GM13977 (cell line): ENCODE measurements around the gene BTBD7.

ENCODE experiments used
- DNase-seq: peaks from one replicate; pipeline ENCODE4 v3.0.0; 2012; ENCODE audit warnings: low spot score
- CTCF ChIP-seq: IDR thresholded peaks from 2 replicates; pipeline ENCODE4 v1.5.1; 2012; ENCODE audit warnings: mild to moderate bottlenecking, control low read depth; ENCODE audit not compliant: insufficient read depth; ENCODE audit errors: extremely low read depth, missing control alignments
- in situ Hi-C: fragments of 300-500 bp; cut with MboI; formaldehyde crosslinking; loops from one replicate; pipeline ENCODE4 v1.12.0; 2022; ENCODE audit warnings: low sequenced_read_pairs, low pct_unique_long_range_greater_than_20kb, mixed read lengths, inconsistent platforms; ENCODE audit not compliant: unreplicated experiment

Gene BTBD7

GRCh38 chr14:93319958-93320357 is 12.9 kb downstream of the BTBD7 start:
- no peak for TF ChIP-seq CTCF
- in situ Hi-C loops, result no loop called here
- DNase-seq, result no peak

DNA sequence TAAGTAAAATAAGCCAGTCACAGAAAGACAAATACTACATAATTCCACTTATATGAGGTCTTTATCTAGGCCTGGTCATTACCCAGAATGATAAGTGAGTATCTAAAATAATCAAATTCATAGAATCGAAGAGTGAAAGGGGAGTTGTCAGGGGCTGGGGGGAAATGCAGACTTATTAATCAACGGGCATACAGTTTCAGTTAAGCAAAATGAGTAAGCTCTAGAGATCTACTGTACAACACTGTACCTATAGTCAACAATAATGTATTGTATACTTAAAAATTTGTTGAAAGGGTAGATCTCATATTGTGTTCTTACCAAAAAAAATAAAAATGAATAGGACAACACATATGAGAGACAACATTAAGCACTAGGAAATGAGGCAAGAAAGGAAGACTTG is 13.3 kb downstream of the BTBD7 start:
- TF ChIP-seq CTCF, result no peak
- in situ Hi-C loops, result no loop called here
- no peak for DNase-seq

DNA sequence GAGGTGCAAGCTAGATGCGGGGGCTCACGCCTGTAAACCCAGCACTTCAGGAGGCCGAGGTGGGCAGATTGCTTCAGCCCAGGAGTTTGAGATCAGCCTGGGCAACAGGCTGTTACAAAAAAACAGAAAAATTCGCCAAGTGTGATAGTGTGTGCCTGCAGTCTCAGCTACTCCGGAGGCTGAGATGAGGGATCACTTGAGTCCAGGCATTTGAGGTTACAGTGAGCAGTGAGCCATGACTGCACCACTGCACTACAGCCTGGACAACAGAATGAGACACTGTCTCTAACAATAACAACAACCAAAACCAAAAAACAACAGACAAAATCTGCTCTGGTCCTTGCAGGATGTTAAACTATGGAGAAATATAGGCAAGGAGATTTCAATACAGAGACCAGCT is 13.9 kb downstream of the BTBD7 start:
- no peak for TF ChIP-seq CTCF
- in situ Hi-C loops, result no loop called here
- no peak for DNase-seq

- in situ Hi-C loops, result no loop called here
- no peak for DNase-seq
- no peak for TF ChIP-seq CTCF
Observed at GRCh38 chr14:93317875-93318807, 14.7 kb downstream of the BTBD7 start.

DNA sequence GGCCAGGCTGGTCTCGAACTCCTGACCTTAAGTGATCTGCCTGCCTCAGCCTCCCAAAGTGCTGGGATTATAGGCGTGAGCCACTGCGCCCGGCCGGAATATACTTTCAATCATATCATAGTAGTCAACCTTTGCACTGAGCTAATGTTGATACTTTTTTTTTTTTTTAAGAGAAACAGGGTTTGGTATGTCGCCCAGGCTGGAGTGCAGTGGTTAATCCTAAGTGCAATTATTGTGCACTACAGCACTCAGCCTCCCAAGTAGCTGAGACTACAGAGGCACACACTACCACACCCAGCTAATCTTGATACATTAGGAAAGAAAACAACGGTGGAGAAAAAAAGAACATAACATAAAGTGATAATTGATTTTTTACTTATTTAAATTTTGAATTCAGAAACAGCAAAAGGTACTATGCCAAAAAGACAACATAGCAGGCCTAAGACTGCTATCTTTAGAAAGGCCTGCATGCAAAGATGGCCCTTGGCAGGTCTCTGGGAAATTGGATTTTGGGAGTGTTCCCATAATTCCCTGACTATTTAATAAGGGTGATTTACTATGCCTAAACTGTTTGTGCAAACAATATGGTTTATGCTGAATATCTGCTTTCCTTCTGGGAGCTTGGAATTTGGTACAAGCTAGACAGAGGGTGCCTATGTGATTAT is 15.5 kb downstream of the BTBD7 start:
- no peak for TF ChIP-seq CTCF
- DNase-seq, result no peak
- in situ Hi-C loops, result no loop called here

GRCh38 chr14:93316716-93317115 is 16.1 kb downstream of the BTBD7 start:
- no peak for TF ChIP-seq CTCF
- in situ Hi-C loops, result no loop called here
- DNase-seq, result no peak
